ENCODE results near the gene TMEM167A. TPM values are rescaled to one million over a fixed set of nuclear protein-coding genes. Genes with fewer than 3 reads are reported as not detected.

Gene TMEM167A, protein sequence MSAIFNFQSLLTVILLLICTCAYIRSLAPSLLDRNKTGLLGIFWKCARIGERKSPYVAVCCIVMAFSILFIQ
- 61.8 TPM for total RNA-seq

GRCh38 chr5:83076742-83077661 is at the start of gene TMEM167A, which contains the start of gene XRCC4:
Gene TMEM167A (minus strand): TSS chr5:83077394. CDS start chr5:83077323, 71 bp downstream.
Gene XRCC4 (plus strand): TSS chr5:83077547. CDS start chr5:83104920, 27,373 bp downstream.
- intact Hi-C loops (cut with DNase I), result no loop called here
- peak; percentile 96 for DNase-seq (ENCODE audit: low spot score)
- ATAC-seq, result peak; percentile 100

- intact Hi-C loops (cut with DNase I), result no loop called here
- no peak for DNase-seq (ENCODE audit: low spot score)
- no peak for ATAC-seq
Observed at GRCh38 chr5:83126501-83126900, 49.3 kb upstream of the TMEM167A start.

GRCh38 chr5:83125560-83125959 is 48.4 kb upstream of the TMEM167A start:
- DNase-seq (ENCODE audit: low spot score) (no peak), ATAC-seq (no peak)
- intact Hi-C loops (cut with DNase I), result no loop called here

- DNase-seq (ENCODE audit: low spot score), result no peak
- intact Hi-C loops (cut with DNase I), result no loop called here
- no peak for ATAC-seq
Observed at GRCh38 chr5:83124593-83124992, 47.4 kb upstream of the TMEM167A start.

- ATAC-seq (no peak), DNase-seq (ENCODE audit: low spot score) (no peak)
- intact Hi-C loops (cut with DNase I), result no loop called here
Observed at GRCh38 chr5:83118976-83119375, 41.8 kb upstream of the TMEM167A start.

DNA sequence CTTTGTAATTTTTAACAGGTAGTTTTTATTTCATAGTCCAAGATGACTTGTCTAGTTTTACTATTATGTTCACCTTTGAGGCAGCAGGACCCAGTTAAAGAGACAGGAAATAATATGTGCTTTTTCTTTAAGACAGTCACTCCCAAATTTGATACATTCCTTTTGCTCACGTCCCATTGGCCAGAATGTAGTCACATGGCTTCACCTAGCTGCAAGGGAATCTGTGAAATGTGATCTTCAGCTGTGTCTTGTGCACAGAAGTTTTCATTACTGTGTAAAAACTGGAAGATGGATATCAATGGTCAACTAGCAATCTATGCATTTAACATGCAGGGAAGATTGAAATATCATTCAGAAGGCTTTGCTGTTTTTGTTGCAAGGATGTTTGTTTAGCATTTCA is 41.3 kb upstream of the TMEM167A start:
- no peak for ATAC-seq
- intact Hi-C loops (cut with DNase I), result no loop called here
- no peak for DNase-seq (ENCODE audit: low spot score)

- DNase-seq (ENCODE audit: low spot score) (no peak), ATAC-seq (no peak)
- intact Hi-C loops (cut with DNase I), result no loop called here
Observed at GRCh38 chr5:83115816-83116215, 38.6 kb upstream of the TMEM167A start.

- no peak for DNase-seq (ENCODE audit: low spot score)
- intact Hi-C loops (cut with DNase I), result no loop called here
- ATAC-seq, result no peak
Observed at GRCh38 chr5:83109380-83109779, 32.2 kb upstream of the TMEM167A start.

DNA sequence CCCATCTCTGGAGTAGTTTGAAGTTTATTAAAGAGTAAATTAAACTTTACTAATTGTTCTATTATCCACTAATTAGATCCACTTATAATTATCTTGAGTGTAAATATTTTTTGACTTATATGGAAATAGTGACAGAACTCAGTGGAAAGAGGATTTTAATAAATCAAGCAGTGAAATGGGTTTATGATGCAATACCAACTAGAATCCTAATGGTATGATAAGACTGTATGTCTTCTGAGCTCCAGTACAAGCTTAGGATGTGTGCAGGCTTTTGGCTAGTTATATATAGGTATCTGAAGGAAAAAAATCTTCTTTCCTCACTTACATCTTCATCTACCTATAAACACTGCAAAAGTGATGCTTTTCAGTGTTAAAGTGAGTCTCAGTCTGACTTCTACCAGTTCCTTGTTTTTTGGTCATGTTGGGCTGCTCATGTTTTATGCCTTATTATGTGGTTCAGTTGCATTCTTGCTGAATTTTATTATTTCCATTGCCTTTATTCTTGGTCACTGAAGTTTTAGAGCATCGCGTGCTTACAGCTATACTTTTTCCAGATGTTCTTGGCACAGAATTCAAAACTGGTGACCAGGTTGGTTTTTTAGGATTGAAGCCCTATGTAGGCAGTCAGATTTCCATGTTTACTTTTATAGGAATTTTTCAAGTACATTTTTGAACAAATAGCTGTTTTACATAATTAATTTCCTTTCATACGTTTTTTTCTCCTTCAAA is 30.7 kb upstream of the TMEM167A start:
- ATAC-seq (no peak), DNase-seq (ENCODE audit: low spot score) (no peak)
- intact Hi-C loops (cut with DNase I), result no loop called here

DNA sequence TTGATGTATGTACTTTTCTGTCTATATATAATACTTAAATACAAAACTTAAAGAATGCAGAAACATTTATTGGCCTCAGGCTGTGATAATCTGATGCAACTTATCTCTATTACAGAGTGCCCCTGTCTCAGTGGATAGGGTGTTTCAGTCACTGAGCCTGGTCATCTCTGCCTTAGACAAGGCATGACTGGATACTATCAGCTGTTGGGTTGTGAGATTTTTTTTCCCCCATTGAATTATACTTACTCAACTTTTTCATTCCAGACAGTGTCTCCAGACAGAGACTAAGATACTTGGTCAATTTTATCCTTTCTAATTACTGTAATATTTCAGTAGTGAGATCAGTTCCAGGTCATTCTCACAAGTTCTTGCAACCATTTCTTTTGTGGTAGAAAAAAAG is 26.8 kb upstream of the TMEM167A start:
- no peak for ATAC-seq
- intact Hi-C loops (cut with DNase I), result no loop called here
- DNase-seq (ENCODE audit: low spot score), result no peak

DNA sequence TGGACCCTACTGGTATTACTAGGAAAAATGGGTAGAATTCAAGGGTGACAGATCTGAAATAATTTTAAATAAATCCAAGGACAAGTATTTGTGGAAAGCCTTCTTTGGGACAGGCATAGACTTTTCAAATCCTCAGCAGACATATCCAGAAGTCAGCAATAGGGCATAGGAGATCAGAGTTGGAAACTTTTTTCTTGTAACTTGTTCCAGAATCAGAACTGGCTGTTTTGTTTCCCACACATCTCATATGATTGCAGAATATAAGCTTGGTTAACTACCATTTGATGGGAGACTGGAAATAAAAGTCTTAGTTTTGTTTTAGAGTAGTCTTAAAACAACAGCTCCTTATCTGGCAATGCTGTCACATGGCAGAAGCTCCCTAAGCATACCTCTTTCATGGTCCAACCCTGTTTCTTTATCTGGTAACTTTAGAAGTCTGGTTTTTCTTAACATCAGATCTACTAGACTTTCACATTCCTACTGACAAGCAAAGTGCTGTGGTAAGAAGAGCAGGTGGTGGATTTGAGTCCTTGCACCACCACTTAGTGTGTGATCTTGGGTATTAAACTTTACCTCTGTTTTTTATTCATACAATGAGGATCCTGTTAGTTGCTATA is 25.3 kb upstream of the TMEM167A start:
- intact Hi-C loops (cut with DNase I), result no loop called here
- ATAC-seq, result no peak
- DNase-seq (ENCODE audit: low spot score), result no peak

- ATAC-seq, result no peak
Observed at GRCh38 chr5:83101514-83101913, 24.3 kb upstream of the TMEM167A start.

GRCh38 chr5:83099445-83099844 is 22.3 kb upstream of the TMEM167A start:
- ATAC-seq (no peak), DNase-seq (ENCODE audit: low spot score) (no peak)
- intact Hi-C loops (cut with DNase I), result no loop called here

More at GRCh38 chr5:83101514-83101913, 24.3 kb upstream of the TMEM167A start:
- no peak for DNase-seq (ENCODE audit: low spot score)
- intact Hi-C loops (cut with DNase I), result no loop called here

DNA sequence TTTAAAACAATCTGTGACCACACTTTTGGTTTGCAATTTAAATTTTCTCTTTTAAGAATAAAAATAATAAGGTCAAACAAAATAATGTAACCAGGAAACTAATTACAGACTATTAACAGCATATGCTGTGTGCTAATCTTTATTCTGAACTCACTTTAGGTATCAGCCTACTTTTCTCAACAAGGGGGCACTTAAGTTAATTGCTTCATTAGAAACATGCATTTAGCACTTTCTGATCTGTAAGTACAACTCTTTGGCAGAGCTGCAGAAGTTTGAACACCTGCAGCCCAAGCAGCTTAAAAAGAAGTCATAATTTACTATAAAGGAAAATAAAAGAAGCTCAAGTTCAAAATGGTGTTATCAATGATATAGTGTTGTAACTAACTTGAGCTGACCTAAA is 21.8 kb upstream of the TMEM167A start:
- no peak for DNase-seq (ENCODE audit: low spot score)
- no peak for ATAC-seq
- intact Hi-C loops (cut with DNase I), result no loop called here

DNA sequence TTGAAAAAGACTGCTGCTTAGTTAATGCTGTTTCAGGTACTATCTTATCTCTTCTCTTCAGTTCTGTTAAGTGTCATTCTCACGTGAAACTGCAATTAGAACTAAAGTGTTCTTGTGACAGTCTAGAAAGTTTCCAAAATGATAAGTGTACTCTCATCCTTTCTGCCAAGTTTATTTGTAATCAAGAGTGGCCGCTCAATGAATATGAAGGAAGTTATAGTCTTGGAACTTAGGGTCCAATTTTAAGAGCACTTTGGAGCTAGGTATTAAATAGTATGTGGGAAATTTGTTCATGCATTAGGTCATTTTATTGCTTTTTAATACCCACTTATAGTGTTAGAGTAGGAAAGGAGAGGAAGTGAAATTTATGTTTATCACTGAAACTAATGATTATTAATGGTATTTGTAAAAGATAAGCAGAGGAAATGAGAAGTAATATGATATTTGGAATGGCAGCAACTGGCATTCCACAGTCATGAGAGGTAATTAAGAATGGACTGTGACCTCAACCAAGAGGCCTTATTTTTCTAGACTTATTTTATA is 20.6 kb upstream of the TMEM167A start:
- intact Hi-C loops (cut with DNase I), result no loop called here
- DNase-seq (ENCODE audit: low spot score) (no peak), ATAC-seq (no peak)

GRCh38 chr5:83096660-83097339 is 19.6 kb upstream of the TMEM167A start:
- DNase-seq (ENCODE audit: low spot score) (no peak), ATAC-seq (no peak)
- intact Hi-C loops (cut with DNase I), result no loop called here

DNA sequence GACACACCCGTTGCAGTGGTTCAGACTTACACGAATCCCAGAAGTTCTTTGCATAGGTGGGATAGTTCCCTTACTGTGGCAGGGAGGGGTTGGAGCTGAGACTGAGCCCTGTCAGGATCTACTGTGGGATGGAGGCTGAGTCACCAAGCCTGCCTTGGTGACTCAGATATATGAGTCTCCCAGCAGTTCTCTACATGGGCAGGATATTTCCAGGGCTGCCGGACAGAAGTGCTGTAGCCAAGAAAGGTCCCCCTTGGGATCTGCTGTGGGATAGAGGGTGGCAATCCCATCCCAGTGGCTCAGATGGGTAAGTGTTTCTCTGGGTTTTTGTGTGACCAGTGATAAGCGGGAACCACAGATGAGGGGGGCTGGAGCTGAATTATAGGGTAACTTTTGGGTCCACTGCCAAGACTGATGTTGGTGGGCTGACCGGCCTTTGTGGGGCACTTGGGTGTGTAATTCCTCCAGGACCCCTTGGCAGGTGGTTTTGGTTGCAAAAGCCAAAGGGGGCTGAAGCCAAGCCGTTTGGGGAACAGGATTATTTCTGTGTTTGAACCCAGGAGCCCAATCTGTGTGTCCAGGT is 18.9 kb upstream of the TMEM167A start:
- intact Hi-C loops (cut with DNase I), result no loop called here
- DNase-seq (ENCODE audit: low spot score) (no peak), ATAC-seq (no peak)

DNA sequence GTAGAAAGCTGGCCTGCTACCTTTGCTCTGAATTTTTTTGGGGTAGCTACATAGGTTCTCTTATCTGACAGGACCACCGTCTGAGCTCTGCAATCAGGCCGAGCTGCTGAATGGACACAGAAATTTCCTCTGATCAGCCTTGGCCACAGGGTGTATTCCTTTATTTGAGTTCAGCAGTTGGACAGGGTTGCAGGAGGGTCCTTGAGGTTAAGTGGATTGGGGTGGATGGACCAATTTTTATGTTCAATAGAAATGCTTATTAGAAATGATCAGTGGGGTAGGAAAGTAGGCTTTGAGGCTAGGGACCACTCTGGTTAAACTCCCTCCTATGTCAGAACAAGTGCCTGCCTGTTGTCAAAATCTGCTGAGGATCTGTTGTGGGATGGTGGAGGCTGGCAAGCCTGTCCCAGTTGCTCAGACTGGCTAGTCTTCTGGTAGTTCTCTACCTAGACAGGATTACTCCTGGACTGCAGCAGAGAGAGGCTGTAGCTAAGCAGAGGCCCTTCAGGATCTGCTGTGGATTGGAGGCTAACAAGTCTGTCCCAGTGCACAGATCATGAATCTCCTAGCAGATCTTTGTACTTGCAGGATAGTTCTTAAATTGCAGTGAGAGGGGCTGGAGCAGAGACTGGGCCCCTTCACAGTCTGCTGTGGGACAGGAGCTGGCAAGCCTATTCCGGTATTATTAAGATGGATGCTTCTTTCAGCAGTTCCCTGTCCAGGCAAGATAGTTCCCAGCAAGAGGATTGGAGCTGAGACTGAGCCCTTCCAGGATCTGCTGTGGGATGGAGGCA is 18.2 kb upstream of the TMEM167A start:
- intact Hi-C loops (cut with DNase I), result no loop called here
- DNase-seq (ENCODE audit: low spot score) (no peak), ATAC-seq (no peak)

Measured in sciatic nerve (tissue), 2 donors.